ENCODE results near the gene USP44. TPM values are rescaled to one million over a fixed set of nuclear protein-coding genes. Genes with fewer than 3 reads are reported as not detected.

Gene USP44
- total and polyA plus RNA-seq, 3 experiments from 2014 or later = 3.2 to 7.1 (median 5.8) TPM

- Mint-ChIP-seq H3K4me1 (peaks cover 0 to 4% (median 0%) of the 10 kb centered on the region in 3 donors), H3K36me3 (peaks cover 0 to 3% (median 0%) of the 10 kb centered on the region in 3 donors), H3K27me3 (peaks cover 0 to 3% of the 10 kb centered on the region in 2 donors), H3K4me3 (no peak overlapping the region), H3K9me3 (no peaks in the 10 kb centered on the region), H3K27ac (no peak overlapping the region)
- H3K4me1 ChIP-seq (ENCODE audit: insufficient read depth, low read length) = no peaks in the 10 kb centered on the region
- H3K27ac ChIP-seq (ENCODE audit: low read depth, low read length) = no peak overlapping the region
- no peaks in the 10 kb centered on the region for H3K36me3 ChIP-seq (ENCODE audit: insufficient read depth, low read length)
- ChIA-PET POLR2A (no interaction called here), CTCF (interaction anchor here (0.6 to 3.7 kb wide), 2 partner anchors 19 to 421 kb away, joined by 4 to 17 read pairs; no protein-coding TSS in a partner anchor)
- DNase-seq = no peak
- no peaks in the 10 kb centered on the region for H3K9me3 ChIP-seq (ENCODE audit: low read length)
- H3K4me3 ChIP-seq (ENCODE audit: low read length) = no peak overlapping the region
- H3K27me3 ChIP-seq (ENCODE audit: insufficient read depth, low read length, poor library complexity, severe bottlenecking) = no peaks in the 10 kb centered on the region
Observed at GRCh38 chr12:95538656-95539055, 12.6 kb downstream of the USP44 start.

GRCh38 chr12:95538006-95538405 is 13.3 kb downstream of the USP44 start:
- CTCF ChIA-PET = interaction anchor here (1.5 to 3.7 kb wide), 2 partner anchors 421 to 465 kb away, joined by 4 to 17 read pairs; no protein-coding TSS in a partner anchor
- H3K4me3 ChIP-seq (ENCODE audit: low read length) = no peak overlapping the region
- Mint-ChIP-seq H3K9me3 (no peaks in the 10 kb centered on the region), H3K27me3 (peaks cover 0 to 3% of the 10 kb centered on the region in 2 donors), H3K27ac (no peak overlapping the region), H3K36me3 (peaks cover 0 to 8% (median 0%) of the 10 kb centered on the region in 3 donors), H3K4me3 (no peak overlapping the region), H3K4me1 (peaks cover 0 to 4% (median 0%) of the 10 kb centered on the region in 3 donors)
- H3K27me3 ChIP-seq (ENCODE audit: insufficient read depth, low read length, poor library complexity, severe bottlenecking) = no peaks in the 10 kb centered on the region
- H3K36me3 ChIP-seq (ENCODE audit: insufficient read depth, low read length) = no peaks in the 10 kb centered on the region
- no peak overlapping the region for H3K27ac ChIP-seq (ENCODE audit: low read depth, low read length)
- DNase-seq = no peak
- no peaks in the 10 kb centered on the region for H3K9me3 ChIP-seq (ENCODE audit: low read length)
- POLR2A ChIA-PET = no interaction called here
- H3K4me1 ChIP-seq (ENCODE audit: insufficient read depth, low read length) = no peaks in the 10 kb centered on the region

- Mint-ChIP-seq H3K9me3 (no peaks in the 10 kb centered on the region), H3K27ac (no peak overlapping the region), H3K36me3 (peaks cover 0 to 11% (median 0%) of the 10 kb centered on the region in 3 donors), H3K27me3 (peaks cover 0 to 3% of the 10 kb centered on the region in 2 donors), H3K4me1 (peaks cover 0 to 7% (median 0%) of the 10 kb centered on the region in 3 donors), H3K4me3 (no peak overlapping the region)
- DNase-seq = no peak
- H3K27me3 ChIP-seq (ENCODE audit: insufficient read depth, low read length, poor library complexity, severe bottlenecking) = no peaks in the 10 kb centered on the region
- POLR2A ChIA-PET = interaction anchor here (0.7 kb wide), 1 partner anchor 1374 kb away, joined by 5 read pairs; no protein-coding TSS in a partner anchor
- H3K9me3 ChIP-seq (ENCODE audit: low read length) = no peaks in the 10 kb centered on the region
- no peak overlapping the region for H3K27ac ChIP-seq (ENCODE audit: low read depth, low read length)
- H3K36me3 ChIP-seq (ENCODE audit: insufficient read depth, low read length) = no peaks in the 10 kb centered on the region
- H3K4me3 ChIP-seq (ENCODE audit: low read length) = no peak overlapping the region
- no peaks in the 10 kb centered on the region for H3K4me1 ChIP-seq (ENCODE audit: insufficient read depth, low read length)
- CTCF ChIA-PET = interaction anchor here (0.7 to 3.4 kb wide), 25 partner anchors 8 to 470 kb away, joined by 3 to 63 read pairs (median 4); partner anchors contain the start of genes FGD6, METAP2, NR2C1 and VEZT
Observed at GRCh38 chr12:95533985-95534384, 17.3 kb downstream of the USP44 start.

GRCh38 chr12:95532851-95533250 is 18.4 kb downstream of the USP44 start:
- H3K9me3 ChIP-seq (ENCODE audit: low read length) = no peaks in the 10 kb centered on the region
- ChIA-PET CTCF (interaction anchor here (3.4 kb wide), 1 partner anchor 416 kb away, joined by 63 read pairs; no protein-coding TSS in a partner anchor), POLR2A (no interaction called here)
- no peak overlapping the region for H3K27ac ChIP-seq (ENCODE audit: low read depth, low read length)
- Mint-ChIP-seq H3K4me3 (no peak overlapping the region), H3K27ac (peak overlapping the region in 1 of 8 donors; percentile 10), H3K4me1 (peaks cover 0 to 7% (median 0%) of the 10 kb centered on the region in 3 donors), H3K9me3 (no peaks in the 10 kb centered on the region), H3K27me3 (peaks cover 3% of the 10 kb centered on the region in 2 donors), H3K36me3 (peaks cover 0 to 15% (median 0%) of the 10 kb centered on the region in 3 donors)
- no peak for DNase-seq
- H3K4me3 ChIP-seq (ENCODE audit: low read length) = no peak overlapping the region
- no peaks in the 10 kb centered on the region for H3K36me3 ChIP-seq (ENCODE audit: insufficient read depth, low read length)
- H3K4me1 ChIP-seq (ENCODE audit: insufficient read depth, low read length) = no peaks in the 10 kb centered on the region
- H3K27me3 ChIP-seq (ENCODE audit: insufficient read depth, low read length, poor library complexity, severe bottlenecking) = no peaks in the 10 kb centered on the region

GRCh38 chr12:95529693-95530225 is 21.5 kb downstream of the USP44 start:
- H3K27ac ChIP-seq (ENCODE audit: low read depth, low read length) = no peak overlapping the region
- H3K9me3 ChIP-seq (ENCODE audit: low read length) = no peaks in the 10 kb centered on the region
- no peaks in the 10 kb centered on the region for H3K27me3 ChIP-seq (ENCODE audit: insufficient read depth, low read length, poor library complexity, severe bottlenecking)
- no peaks in the 10 kb centered on the region for H3K4me1 ChIP-seq (ENCODE audit: insufficient read depth, low read length)
- peaks cover 0 to 7% (median 0%) of the 10 kb centered on the region in 3 donors for H3K4me1 Mint-ChIP-seq
- peaks cover 3% of the 10 kb centered on the region in 2 donors for H3K27me3 Mint-ChIP-seq
- no peaks in the 10 kb centered on the region for H3K36me3 ChIP-seq (ENCODE audit: insufficient read depth, low read length)
- H3K27ac Mint-ChIP-seq = no peak overlapping the region
- POLR2A ChIA-PET = no interaction called here
- H3K4me3 ChIP-seq (ENCODE audit: low read length) = no peak overlapping the region
- no peak for DNase-seq
- no peaks in the 10 kb centered on the region for H3K9me3 Mint-ChIP-seq
- peaks cover 0 to 15% (median 0%) of the 10 kb centered on the region in 3 donors for H3K36me3 Mint-ChIP-seq
- CTCF ChIA-PET = no interaction called here
- no peak overlapping the region for H3K4me3 Mint-ChIP-seq

GRCh38 chr12:95528431-95528830 is 22.8 kb downstream of the USP44 start:
- H3K4me1 Mint-ChIP-seq = peaks cover 0 to 3% (median 0%) of the 10 kb centered on the region in 3 donors
- Histone ChIP-seq H3K36me3 (ENCODE audit: insufficient read depth, low read length) (no peaks in the 10 kb centered on the region), H3K27ac (ENCODE audit: low read depth, low read length) (no peak overlapping the region), H3K4me3 (ENCODE audit: low read length) (no peak overlapping the region), H3K27me3 (ENCODE audit: insufficient read depth, low read length, poor library complexity, severe bottlenecking) (no peaks in the 10 kb centered on the region), H3K9me3 (ENCODE audit: low read length) (no peaks in the 10 kb centered on the region), H3K4me1 (ENCODE audit: insufficient read depth, low read length) (no peaks in the 10 kb centered on the region)
- no peak for DNase-seq
- H3K4me3 Mint-ChIP-seq = no peak overlapping the region
- POLR2A ChIA-PET = no interaction called here
- peak overlapping the region in 1 of 8 donors; percentile 12 for H3K27ac Mint-ChIP-seq
- CTCF ChIA-PET = no interaction called here
- H3K27me3 Mint-ChIP-seq = peaks cover 3 to 4% of the 10 kb centered on the region in 2 donors
- H3K36me3 Mint-ChIP-seq = peaks cover 0 to 15% (median 0%) of the 10 kb centered on the region in 3 donors
- H3K9me3 Mint-ChIP-seq = no peaks in the 10 kb centered on the region

- H3K27ac ChIP-seq (ENCODE audit: low read depth, low read length) = no peak overlapping the region
- Mint-ChIP-seq H3K27me3 (peaks cover 0 to 1% of the 10 kb centered on the region in 2 donors), H3K4me3 (no peak overlapping the region), H3K9me3 (no peaks in the 10 kb centered on the region), H3K4me1 (no peaks in the 10 kb centered on the region), H3K36me3 (peaks cover 0 to 26% (median 0%) of the 10 kb centered on the region in 3 donors), H3K27ac (no peak overlapping the region)
- no peaks in the 10 kb centered on the region for H3K36me3 ChIP-seq (ENCODE audit: insufficient read depth, low read length)
- no peak for DNase-seq
- H3K4me1 ChIP-seq (ENCODE audit: insufficient read depth, low read length) = no peaks in the 10 kb centered on the region
- H3K27me3 ChIP-seq (ENCODE audit: insufficient read depth, low read length, poor library complexity, severe bottlenecking) = no peaks in the 10 kb centered on the region
- H3K9me3 ChIP-seq (ENCODE audit: low read length) = no peaks in the 10 kb centered on the region
- no peak overlapping the region for H3K4me3 ChIP-seq (ENCODE audit: low read length)
- ChIA-PET CTCF (interaction anchor here (2.7 kb wide), 1 partner anchor 12 kb away, joined by 9 read pairs; no protein-coding TSS in a partner anchor), POLR2A (no interaction called here)
Observed at GRCh38 chr12:95522692-95523091, 28.6 kb downstream of the USP44 start.

- peak overlapping the region in 1 of 8 donors; percentile 2 for H3K27ac Mint-ChIP-seq
Observed at GRCh38 chr12:95520816-95521215, 30.5 kb downstream of the USP44 start.

More at GRCh38 chr12:95520816-95521215, 30.5 kb downstream of the USP44 start:
- no peaks in the 10 kb centered on the region for H3K4me1 ChIP-seq (ENCODE audit: insufficient read depth, low read length)
- ChIA-PET CTCF (no interaction called here), POLR2A (no interaction called here)
- no peak for DNase-seq
- H3K4me3 ChIP-seq (ENCODE audit: low read length) = no peak overlapping the region
- H3K9me3 ChIP-seq (ENCODE audit: low read length) = no peaks in the 10 kb centered on the region
- H3K27me3 Mint-ChIP-seq = peaks cover 0 to 1% of the 10 kb centered on the region in 2 donors
- no peak overlapping the region for H3K27ac ChIP-seq (ENCODE audit: low read depth, low read length)
- H3K4me3 Mint-ChIP-seq = no peak overlapping the region
- no peaks in the 10 kb centered on the region for H3K4me1 Mint-ChIP-seq
- no peaks in the 10 kb centered on the region for H3K27me3 ChIP-seq (ENCODE audit: insufficient read depth, low read length, poor library complexity, severe bottlenecking)
- no peaks in the 10 kb centered on the region for H3K36me3 ChIP-seq (ENCODE audit: insufficient read depth, low read length)
- H3K36me3 Mint-ChIP-seq = peaks cover 0 to 35% (median 0%) of the 10 kb centered on the region in 3 donors
- no peaks in the 10 kb centered on the region for H3K9me3 Mint-ChIP-seq
